MM.1S (cell line): ENCODE measurements around the gene C1QTNF4.

Experiments
- EZH2 ChIP-seq: fragments of 300-600 bp; sonication (generic); optimal IDR thresholded peaks from 2 replicates; pipeline ENCODE3; 2017; ENCODE audit warnings: low read depth, mild to moderate bottlenecking, antibody characterized with exemption, low read length, mixed read lengths
- TF ChIP-seq, protein P1 (sequence below): fragments of 300-600 bp; sonication (generic); IDR thresholded peaks from 2 replicates; pipeline ENCODE4 v1.5.1; 2016; ENCODE audit warnings: antibody characterized with exemption, low read length, mixed read lengths

DNA sequence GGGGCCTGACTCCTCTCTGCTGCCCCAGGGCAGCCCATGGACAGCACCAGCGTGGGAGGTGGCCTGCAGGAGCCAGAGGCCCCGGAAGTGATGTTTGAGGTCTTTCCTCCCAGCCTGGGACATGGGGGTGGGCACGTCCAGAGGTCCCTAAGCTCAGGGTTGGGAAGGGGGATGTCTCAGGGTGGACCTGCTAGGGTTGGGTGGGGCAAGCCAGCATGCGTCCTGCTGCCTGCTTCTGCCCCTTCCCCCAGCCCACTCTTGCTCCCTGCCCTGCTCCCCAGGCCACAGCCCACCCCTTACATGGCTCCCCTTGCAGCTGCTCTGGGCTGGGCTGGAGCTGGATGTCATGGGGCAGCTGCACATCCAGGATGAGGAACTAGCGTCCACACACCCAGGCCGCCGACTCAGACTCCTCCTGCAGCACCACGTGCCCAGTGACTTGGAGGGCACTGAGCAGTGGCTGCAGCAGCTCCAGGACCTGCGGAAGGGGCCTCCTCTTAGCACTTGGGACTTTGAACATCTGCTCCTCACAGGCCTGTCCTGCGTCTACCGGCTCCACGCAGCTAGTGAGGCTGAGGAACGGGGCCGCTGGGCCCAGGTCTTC lies 6.4 kb downstream of the C1QTNF4 start:
- TF ChIP-seq, protein P1, sequence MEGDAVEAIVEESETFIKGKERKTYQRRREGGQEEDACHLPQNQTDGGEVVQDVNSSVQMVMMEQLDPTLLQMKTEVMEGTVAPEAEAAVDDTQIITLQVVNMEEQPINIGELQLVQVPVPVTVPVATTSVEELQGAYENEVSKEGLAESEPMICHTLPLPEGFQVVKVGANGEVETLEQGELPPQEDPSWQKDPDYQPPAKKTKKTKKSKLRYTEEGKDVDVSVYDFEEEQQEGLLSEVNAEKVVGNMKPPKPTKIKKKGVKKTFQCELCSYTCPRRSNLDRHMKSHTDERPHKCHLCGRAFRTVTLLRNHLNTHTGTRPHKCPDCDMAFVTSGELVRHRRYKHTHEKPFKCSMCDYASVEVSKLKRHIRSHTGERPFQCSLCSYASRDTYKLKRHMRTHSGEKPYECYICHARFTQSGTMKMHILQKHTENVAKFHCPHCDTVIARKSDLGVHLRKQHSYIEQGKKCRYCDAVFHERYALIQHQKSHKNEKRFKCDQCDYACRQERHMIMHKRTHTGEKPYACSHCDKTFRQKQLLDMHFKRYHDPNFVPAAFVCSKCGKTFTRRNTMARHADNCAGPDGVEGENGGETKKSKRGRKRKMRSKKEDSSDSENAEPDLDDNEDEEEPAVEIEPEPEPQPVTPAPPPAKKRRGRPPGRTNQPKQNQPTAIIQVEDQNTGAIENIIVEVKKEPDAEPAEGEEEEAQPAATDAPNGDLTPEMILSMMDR, result no peak
- TF ChIP-seq EZH2, result no peak
